ENCODE results near the gene CYP4F11.
"Not testable (repeated sequence)": the region's sequence is repeated elsewhere in the genome, so short reads cannot be mapped to it uniquely, and the experiment has no call there.

Gene CYP4F11

GRCh38 chr19:15883329-15883728 lies 51.0 kb downstream of the CYP4F11 start:
- CTCF ChIA-PET, result not testable (repeated sequence)

GRCh38 chr19:15874821-15875474 lies 59.4 kb downstream of the CYP4F11 start:
- Mint-ChIP-seq H3K9me3 (no peaks in the 10 kb centered on the region), H3K4me1 (peaks cover 6% of the 10 kb centered on the region), H3K27me3 (peaks cover 45% of the 10 kb centered on the region), H3K36me3 (no peaks in the 10 kb centered on the region), H3K27ac (no peak overlapping the region), H3K4me3 (no peak overlapping the region)
- no peak for DNase-seq
- CTCF ChIA-PET, result interaction anchor here (1.0 kb wide), 1 partner anchor 245 kb away, joined by 3 read pairs; no protein-coding TSS in a partner anchor

More at GRCh38 chr19:15883329-15883728, 51.0 kb downstream of the CYP4F11 start:
- H3K9me3 Mint-ChIP-seq, H3K36me3 Mint-ChIP-seq, H3K4me3 Mint-ChIP-seq, H3K4me1 Mint-ChIP-seq, DNase-seq, H3K27ac Mint-ChIP-seq: not testable (repeated sequence)
- peaks cover 22% of the 10 kb centered on the region for H3K27me3 Mint-ChIP-seq

- DNase-seq, H3K9me3 Mint-ChIP-seq: not testable (repeated sequence)
- H3K27me3 Mint-ChIP-seq, result peaks cover 40% of the 10 kb centered on the region
Observed at GRCh38 chr19:15873771-15874170, 60.6 kb downstream of the CYP4F11 start.

GRCh38 chr19:15871570-15871969 lies 62.8 kb downstream of the CYP4F11 start:
- DNase-seq, result peak; percentile 31
- CTCF ChIA-PET, result no interaction called here
- no peaks in the 10 kb centered on the region for H3K9me3 Mint-ChIP-seq
- H3K27ac Mint-ChIP-seq, result no peak overlapping the region
- H3K4me1 Mint-ChIP-seq, result peaks cover 6% of the 10 kb centered on the region
- H3K4me3 Mint-ChIP-seq, result no peak overlapping the region
- no peaks in the 10 kb centered on the region for H3K36me3 Mint-ChIP-seq
- H3K27me3 Mint-ChIP-seq, result peaks cover 46% of the 10 kb centered on the region

More at GRCh38 chr19:15873771-15874170, 60.6 kb downstream of the CYP4F11 start:
- H3K36me3 Mint-ChIP-seq, H3K27ac Mint-ChIP-seq, H3K4me3 Mint-ChIP-seq, H3K4me1 Mint-ChIP-seq, CTCF ChIA-PET: not testable (repeated sequence)

DNA sequence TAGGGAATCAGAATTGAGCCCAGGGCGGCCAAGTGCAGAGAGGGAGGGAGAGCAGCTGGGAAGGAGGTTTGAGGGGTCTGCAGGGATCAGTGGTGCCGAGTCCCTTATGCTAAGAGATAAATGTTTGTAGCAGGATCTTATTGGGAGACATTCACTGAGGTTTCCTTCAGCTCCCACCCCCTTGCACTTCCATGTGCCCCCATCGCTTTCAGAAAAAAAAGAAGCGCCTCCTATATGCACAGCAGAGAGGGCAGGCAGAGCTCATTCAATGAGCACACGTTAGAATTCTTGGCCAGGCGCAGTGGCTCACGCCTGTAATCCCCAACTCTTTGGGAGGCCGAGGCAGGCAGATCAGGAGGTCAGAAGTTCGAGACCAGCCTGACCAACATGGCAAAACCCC lies 64.5 kb downstream of the CYP4F11 start:
- Mint-ChIP-seq H3K27me3 (peaks cover 33% of the 10 kb centered on the region), H3K4me3 (no peak overlapping the region), H3K36me3 (no peaks in the 10 kb centered on the region), H3K9me3 (no peaks in the 10 kb centered on the region), H3K4me1 (peaks cover 6% of the 10 kb centered on the region), H3K27ac (no peak overlapping the region)
- DNase-seq, result no peak
- CTCF ChIA-PET, result interaction anchor here (0.6 to 2.0 kb wide), 7 partner anchors 11 to 311 kb away, joined by 3 to 7 read pairs (median 4); no protein-coding TSS in a partner anchor

DNA sequence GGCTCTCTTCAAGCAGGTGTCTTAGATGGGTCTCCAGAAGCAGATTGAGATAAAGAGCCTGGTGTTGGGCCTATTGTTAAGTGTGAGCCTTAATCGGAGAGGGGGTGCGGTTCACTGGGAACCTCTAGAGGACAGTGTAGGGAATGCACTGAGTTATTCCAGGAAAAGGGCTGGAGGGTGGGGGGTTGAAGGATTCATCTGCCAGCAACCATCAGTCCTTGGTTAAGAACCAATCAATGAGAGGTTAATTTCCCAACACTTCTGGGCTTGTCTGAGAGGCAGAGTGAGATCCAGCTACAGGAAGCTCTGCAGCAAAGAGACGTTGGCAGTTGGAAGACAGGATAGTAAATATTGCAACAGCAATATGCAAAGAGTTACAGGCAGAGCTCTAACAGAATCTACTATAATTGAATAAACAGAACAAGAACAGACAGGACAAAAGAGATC lies 65.2 kb downstream of the CYP4F11 start:
- H3K4me3 Mint-ChIP-seq, result no peak overlapping the region
- peak; percentile 54 for DNase-seq

GRCh38 chr19:15866636-15867035 lies 67.7 kb downstream of the CYP4F11 start:
- Mint-ChIP-seq H3K36me3 (no peaks in the 10 kb centered on the region), H3K27ac (no peak overlapping the region), H3K27me3 (peaks cover 30% of the 10 kb centered on the region), H3K9me3 (no peaks in the 10 kb centered on the region), H3K4me1 (peaks cover 5% of the 10 kb centered on the region), H3K4me3 (no peak overlapping the region)
- CTCF ChIA-PET, result no interaction called here
- DNase-seq, result no peak

More for the DNA sequence above, 65.2 kb downstream of the CYP4F11 start:
- H3K4me1 Mint-ChIP-seq, result peaks cover 6% of the 10 kb centered on the region
- no peaks in the 10 kb centered on the region for H3K36me3 Mint-ChIP-seq
- no peak overlapping the region for H3K27ac Mint-ChIP-seq
- CTCF ChIA-PET, result interaction anchor here (0.7 to 2.0 kb wide), 6 partner anchors 11 to 311 kb away, joined by 3 to 7 read pairs (median 4); no protein-coding TSS in a partner anchor
- peaks cover 28% of the 10 kb centered on the region for H3K27me3 Mint-ChIP-seq
- H3K9me3 Mint-ChIP-seq, result no peaks in the 10 kb centered on the region

DNA sequence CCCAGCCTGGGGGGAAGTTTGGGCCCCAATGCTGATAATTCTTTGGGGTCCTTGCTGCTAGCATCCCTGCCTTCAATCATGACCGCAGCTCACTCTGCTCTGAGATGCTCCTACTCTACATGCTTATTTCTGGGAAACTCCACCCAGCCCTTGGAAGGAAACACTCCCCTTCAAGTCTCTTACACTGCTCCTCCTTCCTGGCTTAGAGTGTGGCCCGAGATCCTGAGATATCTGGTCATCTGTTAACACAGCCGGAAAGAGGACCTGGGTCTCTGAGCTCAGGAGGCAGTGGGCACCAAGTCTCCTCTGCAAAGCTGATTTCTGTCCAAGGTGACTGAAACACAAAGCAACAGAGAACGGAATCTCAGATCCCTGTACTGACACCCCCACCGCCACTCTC lies 69.5 kb downstream of the CYP4F11 start:
- Mint-ChIP-seq H3K36me3 (no peaks in the 10 kb centered on the region), H3K4me1 (no peaks in the 10 kb centered on the region), H3K27me3 (peaks cover 23% of the 10 kb centered on the region), H3K4me3 (no peak overlapping the region), H3K9me3 (no peaks in the 10 kb centered on the region), H3K27ac (no peak overlapping the region)
- DNase-seq, result no peak
- CTCF ChIA-PET, result no interaction called here

GRCh38 chr19:15863272-15863671 lies 71.1 kb downstream of the CYP4F11 start:
- H3K27ac Mint-ChIP-seq, result no peak overlapping the region
- H3K27me3 Mint-ChIP-seq, result peaks cover 17% of the 10 kb centered on the region
- no peaks in the 10 kb centered on the region for H3K36me3 Mint-ChIP-seq
- no peak overlapping the region for H3K4me3 Mint-ChIP-seq
- DNase-seq, result no peak
- H3K9me3 Mint-ChIP-seq, result no peaks in the 10 kb centered on the region
- H3K4me1 Mint-ChIP-seq, result no peaks in the 10 kb centered on the region
- CTCF ChIA-PET, result no interaction called here

GRCh38 chr19:15862444-15862843 lies 71.9 kb downstream of the CYP4F11 start:
- DNase-seq, result no peak
- Mint-ChIP-seq H3K27ac (no peak overlapping the region), H3K36me3 (no peaks in the 10 kb centered on the region), H3K9me3 (no peaks in the 10 kb centered on the region), H3K4me1 (no peaks in the 10 kb centered on the region), H3K4me3 (no peak overlapping the region), H3K27me3 (peaks cover 15% of the 10 kb centered on the region)
- CTCF ChIA-PET, result no interaction called here

Data from activated naive CD4-positive, alpha-beta T cell treated with anti-CD3 and anti-CD28 coated beads, Interleukin-2, amount 10 ng/mL, durations not matched to agents 7 days and 5 days (primary cell).